ENCODE results near the gene ARHGAP40.

Gene ARHGAP40

DNA sequence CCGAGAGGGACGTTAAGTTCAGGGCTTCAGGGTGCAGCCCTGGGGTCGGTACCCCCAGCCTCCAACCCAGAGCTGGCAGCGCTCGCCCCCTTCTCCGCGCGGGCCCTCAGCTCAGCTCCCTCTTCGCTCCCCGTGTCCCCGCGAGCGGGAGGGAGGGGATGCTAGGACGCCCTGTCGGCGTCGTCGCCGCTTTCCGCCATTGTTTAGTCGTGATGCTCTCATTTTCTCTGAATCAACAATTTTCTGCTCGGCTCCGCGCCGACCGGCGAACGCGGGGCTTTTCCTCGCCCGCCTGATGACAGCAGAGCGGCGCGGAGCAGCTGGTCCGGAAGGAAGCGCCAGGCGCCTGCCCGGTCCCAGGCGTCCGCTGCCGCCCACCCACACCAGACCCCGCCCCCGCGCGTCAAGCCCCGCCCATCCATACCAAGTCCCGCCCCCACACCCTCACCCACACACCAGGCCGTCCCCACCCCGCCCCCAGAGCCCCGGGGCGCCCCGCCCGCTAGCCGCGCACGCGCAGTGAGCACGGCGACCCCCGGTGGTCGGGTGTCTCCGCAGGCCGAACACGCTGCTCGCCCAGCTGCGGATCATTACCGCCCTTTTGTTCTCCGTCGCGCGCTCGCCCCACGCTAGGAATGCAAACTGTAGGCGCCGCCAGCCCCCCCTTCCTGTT, 72.6 kb downstream of the ARHGAP40 start:
- peak overlapping the region; percentile 60 for H3K4me3 ChIP-seq (ENCODE audit: low read depth, low read length)

- no peak overlapping the region for H3K4me3 ChIP-seq (ENCODE audit: low read depth, low read length)
Observed at GRCh38 chr20:38674765-38675133, 73.1 kb downstream of the ARHGAP40 start.

- H3K4me3 ChIP-seq (ENCODE audit: low read depth, low read length): no peak overlapping the region
Observed at GRCh38 chr20:38676576-38676975, 75.0 kb downstream of the ARHGAP40 start.

GRCh38 chr20:38680500-38681306, 79.1 kb downstream of the ARHGAP40 start:
- H3K4me3 ChIP-seq (ENCODE audit: low read depth, low read length): no peak overlapping the region

GRCh38 chr20:38685271-38685670, 83.7 kb downstream of the ARHGAP40 start:
- no peak overlapping the region for H3K4me3 ChIP-seq (ENCODE audit: low read depth, low read length)

DNA sequence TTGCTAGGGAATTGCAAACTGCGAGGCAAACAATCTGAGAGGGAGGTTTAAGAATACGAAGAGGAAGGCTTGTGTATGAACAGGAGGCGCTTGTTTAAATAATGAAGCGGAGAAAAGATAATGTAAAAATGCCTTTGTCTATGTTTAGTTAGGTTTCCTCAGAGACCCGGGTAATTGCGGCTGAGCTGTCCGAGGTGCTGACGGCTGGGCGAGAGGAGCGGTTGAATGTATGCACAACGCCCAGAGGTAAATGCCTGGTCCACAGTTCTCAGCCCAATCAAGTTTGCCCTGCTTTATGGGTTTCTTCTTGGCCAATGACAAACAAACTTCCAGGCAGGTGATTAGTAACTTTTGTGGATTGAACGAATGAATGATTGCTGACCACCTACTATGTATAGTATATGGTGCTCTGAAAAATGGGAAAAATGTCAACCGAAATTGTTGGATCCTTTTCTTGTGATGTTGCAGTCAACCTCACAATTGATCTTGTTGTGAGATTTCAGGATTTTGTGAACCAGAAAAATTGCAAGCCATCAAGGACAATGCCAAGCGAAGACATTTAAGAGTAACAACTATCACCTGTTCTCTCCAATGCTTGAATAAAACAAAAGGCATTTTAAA, 84.4 kb downstream of the ARHGAP40 start:
- H3K4me3 ChIP-seq (ENCODE audit: low read depth, low read length): no peak overlapping the region

DNA sequence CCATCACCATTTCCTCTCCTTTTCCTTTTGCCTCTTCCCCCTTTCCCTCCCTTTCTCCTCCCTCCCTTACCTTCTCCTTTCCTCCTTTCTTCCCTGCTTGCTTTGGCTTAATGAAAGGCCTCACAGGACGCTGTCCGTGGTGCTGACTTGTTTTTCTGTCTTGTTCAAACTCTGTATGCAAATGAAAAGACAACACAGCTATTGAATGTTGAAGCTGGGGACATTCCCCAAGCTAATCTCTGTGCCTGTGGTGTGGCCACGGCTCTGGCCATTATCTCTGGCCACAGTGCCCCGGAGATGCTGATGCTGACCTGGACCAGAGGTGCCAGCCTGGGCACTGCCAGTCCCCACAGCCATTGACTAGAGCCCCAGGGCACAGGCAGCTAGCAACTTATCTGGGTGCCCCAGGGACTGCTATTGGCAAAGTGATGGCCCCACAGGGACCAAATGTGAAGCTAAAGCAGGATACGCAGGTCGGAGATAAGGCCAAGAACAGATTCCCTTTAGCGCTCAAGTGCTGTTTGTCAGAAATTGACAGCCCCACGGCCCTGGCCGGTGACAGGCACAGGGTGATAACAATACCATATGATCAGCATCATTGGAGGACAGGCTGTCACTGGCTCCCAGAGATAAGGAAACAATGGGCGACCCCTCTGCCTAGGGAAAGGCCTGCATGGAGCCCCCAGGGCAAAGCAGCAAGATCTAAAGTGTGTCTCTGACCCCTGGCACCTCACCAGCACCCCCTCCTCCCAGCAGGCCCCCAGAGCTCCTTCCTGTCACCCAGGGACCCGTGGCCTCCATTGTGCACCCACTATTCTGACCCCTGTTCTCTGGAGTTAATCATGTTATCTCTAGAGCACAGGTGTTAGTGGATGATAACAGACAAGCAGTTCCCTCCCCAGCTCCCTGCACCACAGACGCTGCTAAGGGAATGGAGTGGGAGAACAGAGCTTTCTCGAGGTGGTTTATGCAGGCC, 91.1 kb downstream of the ARHGAP40 start:
- no peak overlapping the region for H3K4me3 ChIP-seq (ENCODE audit: low read depth, low read length)

GRCh38 chr20:38697306-38697705, 95.7 kb downstream of the ARHGAP40 start:
- no peak overlapping the region for H3K4me3 ChIP-seq (ENCODE audit: low read depth, low read length)

DNA sequence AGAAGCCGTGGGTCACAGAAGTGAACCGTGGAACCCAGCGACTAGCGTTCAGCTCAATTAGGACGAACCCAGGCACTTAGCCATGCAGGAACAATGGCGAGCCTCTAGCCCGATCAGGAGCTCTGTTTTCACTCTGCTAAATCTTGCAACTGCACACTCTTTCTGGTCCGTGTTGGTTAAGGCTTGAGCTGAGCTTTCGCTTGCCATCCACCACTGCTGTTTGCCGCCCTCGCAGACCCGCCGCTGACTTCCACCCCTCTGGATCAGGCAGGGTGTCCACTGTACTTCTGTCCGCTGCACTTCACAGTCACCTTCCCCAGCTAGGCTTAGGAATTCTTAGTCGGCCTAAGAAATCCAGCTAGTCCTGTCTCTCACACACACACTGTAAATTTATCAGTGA, 96.9 kb downstream of the ARHGAP40 start:
- H3K4me3 ChIP-seq (ENCODE audit: low read depth, low read length): no peak overlapping the region

DNA sequence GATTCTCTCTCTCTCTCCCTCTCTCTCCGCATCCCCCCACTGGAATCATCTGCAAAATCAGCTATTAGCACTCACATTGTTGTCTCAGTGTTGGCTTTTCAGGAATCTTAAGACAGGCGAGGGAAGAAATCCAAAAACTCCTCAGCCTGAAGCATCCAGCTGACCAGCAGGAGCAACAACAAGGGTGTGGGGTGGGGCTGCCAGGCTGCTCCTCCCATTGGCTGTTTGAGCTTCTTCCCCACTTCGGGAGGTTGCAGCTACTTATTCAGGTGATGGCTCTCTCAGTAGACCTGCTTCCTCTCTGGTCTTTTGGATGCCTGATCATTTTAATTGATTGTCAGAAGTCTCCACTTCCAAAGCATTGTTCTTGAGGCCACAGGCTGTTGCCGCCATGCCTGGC, 98.5 kb downstream of the ARHGAP40 start:
- no peak overlapping the region for H3K4me3 ChIP-seq (ENCODE audit: low read depth, low read length)
